ENCODE measurements around the gene TIMM9.

Gene TIMM9

DNA sequence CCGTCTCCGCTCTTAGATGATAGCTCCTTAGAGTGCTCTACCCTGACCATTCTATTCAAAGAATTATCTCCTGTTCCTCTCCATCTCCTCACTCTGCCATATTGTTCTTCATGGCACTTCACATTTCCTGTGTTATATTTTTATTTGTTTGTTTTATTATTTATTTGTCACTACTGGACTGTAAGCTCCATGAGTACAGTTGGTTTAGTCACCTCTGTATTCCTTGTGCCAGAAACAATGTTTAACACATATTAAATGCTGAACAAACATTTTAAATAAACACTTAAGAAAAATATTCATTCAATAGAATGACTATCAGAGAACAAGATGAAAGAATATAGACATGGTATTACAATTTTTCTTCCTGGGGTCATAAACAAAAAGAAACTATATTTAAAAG is 35.8 kb upstream of the TIMM9 start:
- DNase-seq (ENCODE audit: low read depth), result no peak
- H3K4me3 ChIP-seq (replicated peaks; ENCODE audit: low read depth, low read length), result no peak overlapping the region
- TF ChIP-seq CTCF (IDR thresholded peaks at IDR 0.05; ENCODE audit: low read length, missing control alignments), result no peak

DNA sequence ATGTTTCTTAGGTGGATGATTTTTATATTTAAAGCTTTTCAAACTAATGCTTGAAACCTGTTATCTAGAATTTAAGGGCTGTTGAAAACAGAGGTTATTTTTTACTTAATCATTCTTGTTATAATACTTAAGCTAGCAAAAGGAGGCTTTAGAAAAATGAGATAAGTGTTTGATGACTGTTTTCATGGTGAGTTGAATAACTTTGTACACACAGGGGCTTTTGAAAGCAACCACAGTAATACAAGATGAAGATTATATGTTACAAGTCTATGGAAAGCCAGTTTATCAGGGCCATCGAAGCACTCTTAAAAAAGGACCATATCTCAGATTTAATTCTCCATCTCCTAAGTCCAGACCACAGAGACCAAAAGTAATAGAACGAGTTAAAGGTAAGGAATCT is 33.4 kb upstream of the TIMM9 start:
- no peak for TF ChIP-seq CTCF (IDR thresholded peaks at IDR 0.05; ENCODE audit: low read length, missing control alignments)
- no peak for DNase-seq (ENCODE audit: low read depth)
- no peak overlapping the region for H3K4me3 ChIP-seq (replicated peaks; ENCODE audit: low read depth, low read length)

GRCh38 chr14:58455593-58456265 is 28.4 kb upstream of the TIMM9 start:
- no peak overlapping the region for H3K4me3 ChIP-seq (replicated peaks; ENCODE audit: low read depth, low read length)
- no peak for DNase-seq (ENCODE audit: low read depth)
- TF ChIP-seq CTCF (IDR thresholded peaks at IDR 0.05; ENCODE audit: low read length, missing control alignments), result no peak

- no peak overlapping the region for H3K4me3 ChIP-seq (replicated peaks; ENCODE audit: low read depth, low read length)
- no peak for TF ChIP-seq CTCF (IDR thresholded peaks at IDR 0.05; ENCODE audit: low read length, missing control alignments)
- no peak for DNase-seq (ENCODE audit: low read depth)
Measured at GRCh38 chr14:58444627-58445026, 17.3 kb upstream of the TIMM9 start.

- TF ChIP-seq CTCF (IDR thresholded peaks at IDR 0.05; ENCODE audit: low read length, missing control alignments), result no peak
- no peak for DNase-seq (ENCODE audit: low read depth)
- H3K4me3 ChIP-seq (replicated peaks; ENCODE audit: low read depth, low read length), result no peak overlapping the region
Measured at GRCh38 chr14:58439476-58439875, 12.1 kb upstream of the TIMM9 start.

DNA sequence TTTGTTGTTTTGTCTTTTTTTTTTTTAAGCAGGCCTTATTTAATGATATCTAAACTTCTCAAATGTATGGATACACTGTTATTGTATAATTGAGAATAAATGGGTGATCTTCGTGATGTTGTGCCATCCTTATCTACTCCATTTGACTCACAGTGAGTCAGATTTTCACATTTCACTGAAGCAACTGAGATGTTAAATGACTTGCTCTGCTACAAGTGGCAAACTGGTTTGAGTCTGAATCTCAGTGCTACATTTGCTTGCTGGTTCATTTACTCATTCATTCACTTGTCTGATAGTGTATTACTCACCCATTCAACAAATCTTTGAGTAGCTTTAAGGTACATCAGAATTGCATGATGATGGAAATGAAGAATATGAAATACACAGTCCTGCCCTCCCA is 2.8 kb upstream of the TIMM9 start:
- no peak for TF ChIP-seq CTCF (IDR thresholded peaks at IDR 0.05; ENCODE audit: low read length, missing control alignments)
- no peak overlapping the region for H3K4me3 ChIP-seq (replicated peaks; ENCODE audit: low read depth, low read length)
- DNase-seq (ENCODE audit: low read depth), result peak; percentile 63

- TF ChIP-seq CTCF (IDR thresholded peaks at IDR 0.05; ENCODE audit: low read length, missing control alignments), result no peak
- peak; percentile 65 for DNase-seq (ENCODE audit: low read depth)
- H3K4me3 ChIP-seq (replicated peaks; ENCODE audit: low read depth, low read length), result peak overlapping the region; percentile 73
Measured at GRCh38 chr14:58428118-58428683, 870 bp upstream of the TIMM9 start.
